HCT116 (cell line): Measurements from ENCODE around the gene RNASEL.

Experiments
- TCF7L2 ChIP-seq: IDR thresholded peaks from 2 replicates; pipeline ENCODE4 v1.7.0; 2011; ENCODE audit warnings: borderline replicate concordance, inconsistent platforms; ENCODE audit not compliant: insufficient read depth, insufficient read length; ENCODE audit errors: extremely low read depth
- TF ChIP-seq, protein P1 (sequence below): IDR thresholded peaks from 2 replicates; pipeline ENCODE4 v1.6.1; 2011; ENCODE audit warnings: mild to moderate bottlenecking, low read length, moderate library complexity; ENCODE audit not compliant: insufficient replicate concordance; ENCODE audit errors: extremely low read depth

DNA sequence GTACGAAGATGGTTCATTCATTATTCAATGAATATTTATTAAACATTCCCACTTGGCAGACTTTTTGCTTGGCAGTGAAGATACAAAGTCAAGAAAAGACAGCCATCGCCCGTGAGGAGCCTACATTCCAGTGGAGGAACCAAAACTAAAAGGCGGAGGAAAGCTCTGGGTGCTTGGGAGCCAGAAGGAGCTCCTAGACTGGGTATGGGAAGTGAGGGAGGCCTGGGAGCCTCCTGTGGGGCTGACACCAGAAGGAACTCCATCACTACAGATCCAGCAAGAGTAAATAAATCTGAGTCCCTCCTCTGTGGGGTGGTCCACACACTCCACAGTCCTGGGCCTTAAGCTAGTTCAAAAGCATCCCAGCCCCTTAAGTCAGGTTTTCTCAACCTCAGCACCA is 14.9 kb downstream of the RNASEL start:
- TF ChIP-seq TCF7L2 = no peak
- TF ChIP-seq, protein P1, sequence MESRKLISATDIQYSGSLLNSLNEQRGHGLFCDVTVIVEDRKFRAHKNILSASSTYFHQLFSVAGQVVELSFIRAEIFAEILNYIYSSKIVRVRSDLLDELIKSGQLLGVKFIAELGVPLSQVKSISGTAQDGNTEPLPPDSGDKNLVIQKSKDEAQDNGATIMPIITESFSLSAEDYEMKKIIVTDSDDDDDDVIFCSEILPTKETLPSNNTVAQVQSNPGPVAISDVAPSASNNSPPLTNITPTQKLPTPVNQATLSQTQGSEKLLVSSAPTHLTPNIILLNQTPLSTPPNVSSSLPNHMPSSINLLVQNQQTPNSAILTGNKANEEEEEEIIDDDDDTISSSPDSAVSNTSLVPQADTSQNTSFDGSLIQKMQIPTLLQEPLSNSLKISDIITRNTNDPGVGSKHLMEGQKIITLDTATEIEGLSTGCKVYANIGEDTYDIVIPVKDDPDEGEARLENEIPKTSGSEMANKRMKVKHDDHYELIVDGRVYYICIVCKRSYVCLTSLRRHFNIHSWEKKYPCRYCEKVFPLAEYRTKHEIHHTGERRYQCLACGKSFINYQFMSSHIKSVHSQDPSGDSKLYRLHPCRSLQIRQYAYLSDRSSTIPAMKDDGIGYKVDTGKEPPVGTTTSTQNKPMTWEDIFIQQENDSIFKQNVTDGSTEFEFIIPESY = no peak
